ENCODE measurements around the gene DACH1. TPM values are rescaled to one million over a fixed set of nuclear protein-coding genes. Genes with fewer than 3 reads are reported as not detected.

DACH1 gene
- total RNA-seq, 1 donor from 2014 or later, result 1.2 TPM

- H3K4me3 ChIP-seq (ENCODE audit: low read depth, low read length), result no peak overlapping the region
- no peaks in the 10 kb centered on the region for H3K36me3 ChIP-seq (ENCODE audit: control insufficient read depth, insufficient read depth, low read length)
- DNase-seq (ENCODE audit: low read depth), result no peak
- no peak for TF ChIP-seq CTCF (IDR thresholded peaks at IDR 0.05; ENCODE audit: insufficient read depth, low read length, poor library complexity, severe bottlenecking)
- H3K27me3 ChIP-seq (ENCODE audit: control insufficient read depth, insufficient read depth, low read length), result no peaks in the 10 kb centered on the region
Measured at GRCh38 chr13:71485913-71486312, 381.1 kb downstream of the DACH1 start.

GRCh38 chr13:71483733-71484132 is 383.3 kb downstream of the DACH1 start:
- no peaks in the 10 kb centered on the region for H3K36me3 ChIP-seq (ENCODE audit: control insufficient read depth, insufficient read depth, low read length)
- TF ChIP-seq CTCF (IDR thresholded peaks at IDR 0.05; ENCODE audit: insufficient read depth, low read length, poor library complexity, severe bottlenecking), result no peak
- no peaks in the 10 kb centered on the region for H3K27me3 ChIP-seq (ENCODE audit: control insufficient read depth, insufficient read depth, low read length)
- no peak for DNase-seq (ENCODE audit: low read depth)
- no peak overlapping the region for H3K4me3 ChIP-seq (ENCODE audit: low read depth, low read length)

GRCh38 chr13:71481501-71481900 is 385.5 kb downstream of the DACH1 start:
- H3K36me3 ChIP-seq (ENCODE audit: control insufficient read depth, insufficient read depth, low read length), result no peaks in the 10 kb centered on the region
- no peak for TF ChIP-seq CTCF (IDR thresholded peaks at IDR 0.05; ENCODE audit: insufficient read depth, low read length, poor library complexity, severe bottlenecking)
- no peak for DNase-seq (ENCODE audit: low read depth)
- no peaks in the 10 kb centered on the region for H3K27me3 ChIP-seq (ENCODE audit: control insufficient read depth, insufficient read depth, low read length)
- H3K4me3 ChIP-seq (ENCODE audit: low read depth, low read length), result no peak overlapping the region

- Histone ChIP-seq H3K36me3 (ENCODE audit: control insufficient read depth, insufficient read depth, low read length) (no peaks in the 10 kb centered on the region), H3K4me3 (ENCODE audit: low read depth, low read length) (no peak overlapping the region), H3K27me3 (ENCODE audit: control insufficient read depth, insufficient read depth, low read length) (no peaks in the 10 kb centered on the region)
- DNase-seq (ENCODE audit: low read depth), result no peak
- no peak for TF ChIP-seq CTCF (IDR thresholded peaks at IDR 0.05; ENCODE audit: insufficient read depth, low read length, poor library complexity, severe bottlenecking)
Measured at GRCh38 chr13:71481046-71481445, 386.0 kb downstream of the DACH1 start.

GRCh38 chr13:71477735-71478134 is 389.3 kb downstream of the DACH1 start:
- Histone ChIP-seq H3K27me3 (ENCODE audit: control insufficient read depth, insufficient read depth, low read length) (no peaks in the 10 kb centered on the region), H3K4me3 (ENCODE audit: low read depth, low read length) (no peak overlapping the region), H3K36me3 (ENCODE audit: control insufficient read depth, insufficient read depth, low read length) (no peaks in the 10 kb centered on the region)
- DNase-seq (ENCODE audit: low read depth), result no peak
- TF ChIP-seq CTCF (IDR thresholded peaks at IDR 0.05; ENCODE audit: insufficient read depth, low read length, poor library complexity, severe bottlenecking), result peak; percentile 31

GRCh38 chr13:71474936-71475335 is 392.1 kb downstream of the DACH1 start:
- Histone ChIP-seq H3K4me3 (ENCODE audit: low read depth, low read length) (no peak overlapping the region), H3K27me3 (ENCODE audit: control insufficient read depth, insufficient read depth, low read length) (no peaks in the 10 kb centered on the region), H3K36me3 (ENCODE audit: control insufficient read depth, insufficient read depth, low read length) (no peaks in the 10 kb centered on the region)
- DNase-seq (ENCODE audit: low read depth), result no peak
- TF ChIP-seq CTCF (IDR thresholded peaks at IDR 0.05; ENCODE audit: insufficient read depth, low read length, poor library complexity, severe bottlenecking), result no peak

Data from kidney epithelial cell (primary cell).